GM21526 (cell line): ENCODE results near the gene IFNL4.
"Not testable (repeated sequence)": the region's sequence is repeated elsewhere in the genome, so short reads cannot be mapped to it uniquely, and the experiment has no call there.

Source experiments
- ATAC-seq: cut with Tn5 transposase; IDR thresholded peaks from one replicate; pipeline ENCODE4 v1.9.1; 2021; ENCODE audit warnings: moderate library complexity; ENCODE audit not compliant: unreplicated experiment, low FRiP score

IFNL4 gene

GRCh38 chr19:39230096-39230764 lies 18.4 kb downstream of the IFNL4 start:
- no peak for ATAC-seq

DNA sequence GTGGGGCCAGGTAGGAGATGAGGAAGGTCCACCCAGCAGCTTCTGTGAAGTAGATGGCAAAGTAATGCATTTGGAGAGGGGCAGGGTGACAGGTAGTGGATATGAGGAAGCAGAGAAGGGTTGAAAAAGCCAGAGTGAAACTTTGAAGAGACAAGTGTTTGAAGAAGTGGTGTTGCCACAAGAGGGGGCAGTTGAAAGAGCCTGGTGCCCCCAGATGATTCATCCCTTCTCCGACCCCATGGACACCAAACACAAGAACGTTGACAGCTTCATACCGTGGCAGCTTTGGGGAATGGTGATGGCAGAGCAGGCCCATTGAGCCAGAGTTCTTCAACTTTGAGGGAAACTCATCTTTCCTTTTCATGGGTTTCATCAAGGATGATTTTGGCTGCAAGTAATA lies 23.7 kb downstream of the IFNL4 start:
- ATAC-seq = no peak

- ATAC-seq = no peak
Measured at GRCh38 chr19:39223703-39224279, 24.9 kb downstream of the IFNL4 start.

- ATAC-seq = not testable (repeated sequence)
Measured at GRCh38 chr19:39219108-39219507, 29.5 kb downstream of the IFNL4 start.

- ATAC-seq = no peak
Measured at GRCh38 chr19:39218230-39219007, 30.2 kb downstream of the IFNL4 start.

DNA sequence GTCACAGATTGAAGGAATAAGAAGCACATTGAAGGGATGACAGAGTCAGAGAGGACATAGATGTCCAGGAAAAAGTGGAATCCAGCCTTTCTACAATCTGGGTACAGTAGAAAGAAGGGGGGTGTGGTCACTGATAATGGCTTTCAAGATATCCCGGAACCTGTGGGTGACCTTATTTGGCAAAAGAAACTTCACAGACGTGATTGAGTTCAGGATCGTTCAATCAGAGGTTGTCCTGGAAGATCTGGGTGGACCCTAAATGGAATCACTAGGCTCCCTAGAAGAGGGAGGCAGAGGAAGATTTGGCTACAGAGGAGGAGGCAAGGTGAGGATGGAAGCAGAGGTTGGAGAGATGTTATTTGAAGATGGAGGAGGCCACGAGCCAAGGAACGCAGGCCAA lies 31.6 kb downstream of the IFNL4 start:
- no peak for ATAC-seq

GRCh38 chr19:39215323-39215722 lies 33.3 kb downstream of the IFNL4 start:
- ATAC-seq = not testable (repeated sequence)

GRCh38 chr19:39212375-39212742 lies 36.3 kb downstream of the IFNL4 start:
- no peak for ATAC-seq

- ATAC-seq = no peak
Measured at GRCh38 chr19:39211731-39212374, 36.8 kb downstream of the IFNL4 start.

DNA sequence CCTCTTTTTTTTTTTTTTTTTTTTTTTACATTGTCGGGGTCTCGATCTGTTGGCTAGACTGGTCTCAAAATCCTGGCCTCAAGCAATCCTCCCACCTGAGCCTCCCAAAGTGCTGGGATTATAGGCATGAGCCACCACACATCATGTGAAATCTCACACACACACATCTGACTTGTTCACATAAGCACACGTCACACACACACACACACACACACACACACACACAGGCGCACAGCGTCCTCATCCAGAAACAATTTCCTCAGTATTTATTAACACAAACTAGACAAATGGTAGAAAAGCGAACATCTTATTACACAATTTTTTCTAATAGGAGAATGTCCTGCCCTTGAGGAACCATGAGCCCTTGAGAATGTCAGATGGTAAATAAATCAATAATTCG lies 39.5 kb downstream of the IFNL4 start:
- ATAC-seq = no peak

- no peak for ATAC-seq
Measured at GRCh38 chr19:39208175-39208795, 40.4 kb downstream of the IFNL4 start.

- ATAC-seq = no peak
Measured at GRCh38 chr19:39207293-39207836, 41.3 kb downstream of the IFNL4 start.

GRCh38 chr19:39206122-39206521 lies 42.5 kb downstream of the IFNL4 start:
- no peak for ATAC-seq

DNA sequence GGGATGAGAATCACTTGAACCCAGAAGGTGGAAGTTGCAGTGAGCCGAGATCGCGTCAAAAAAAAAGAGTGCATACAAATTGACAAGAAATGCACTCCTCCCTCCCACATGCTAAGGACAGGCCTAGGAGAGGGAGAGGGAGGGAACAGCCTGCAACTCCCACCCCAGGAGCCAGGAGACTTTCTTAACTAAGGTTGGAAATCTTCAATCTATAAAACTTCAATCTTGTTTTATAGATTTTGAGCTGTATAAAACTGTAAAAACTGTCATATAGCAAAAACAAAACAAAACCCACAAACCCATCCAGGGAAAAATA lies 43.2 kb downstream of the IFNL4 start:
- no peak for ATAC-seq

DNA sequence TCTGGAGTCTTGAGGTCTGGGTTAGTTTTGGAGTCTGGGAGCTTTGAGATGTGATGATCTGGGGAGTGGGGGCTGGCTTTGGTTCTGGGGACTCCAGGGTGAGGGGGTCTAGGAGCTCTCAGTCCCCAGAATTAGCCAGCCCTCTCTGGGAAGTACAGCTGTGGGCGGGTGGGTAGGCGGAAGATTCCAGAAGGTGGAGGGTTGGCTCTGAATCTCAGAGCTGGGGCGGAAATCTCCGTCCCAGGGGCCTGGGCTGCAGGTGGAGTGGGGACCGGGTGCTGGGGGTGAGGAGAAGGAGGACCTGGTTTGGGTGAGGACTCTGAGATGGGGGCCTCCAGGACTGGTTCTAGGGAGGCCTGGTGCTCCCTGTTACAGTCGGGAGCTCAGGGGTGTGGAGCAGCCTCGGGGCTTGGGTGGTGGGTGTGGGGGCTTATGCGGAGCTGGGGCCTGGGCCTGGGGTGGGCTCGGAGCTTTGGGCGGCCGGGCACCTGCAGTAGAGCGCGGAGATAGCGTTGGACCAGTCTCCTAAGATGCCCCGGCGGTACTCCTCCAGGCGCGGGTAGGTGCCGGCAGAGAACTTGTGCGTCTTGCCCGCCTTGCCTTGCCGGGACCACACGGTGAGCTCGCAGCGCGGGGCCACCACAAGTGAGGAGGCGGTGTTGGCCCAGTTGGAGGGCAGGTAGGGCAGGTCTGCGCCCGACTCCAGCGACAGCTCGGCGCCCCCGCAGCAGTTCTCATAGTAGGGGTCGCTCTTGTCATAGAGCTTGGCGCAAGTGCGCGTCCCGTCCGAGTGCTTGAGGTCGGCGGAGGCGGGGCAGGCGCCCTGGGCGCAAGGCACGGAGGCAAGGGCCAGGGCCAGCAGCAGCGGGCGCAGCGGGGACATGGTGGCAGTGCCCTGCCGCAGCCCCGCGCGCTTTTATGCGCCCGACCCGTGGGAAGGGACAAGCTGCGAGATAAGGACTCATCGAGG lies 45.0 kb downstream of the IFNL4 start, which contains the start of gene SYCN:
Gene SYCN (minus strand): TSS at position 892 of the 970 bp plus-strand sequence. CDS start 9 bp downstream, at position 883.
- no peak for ATAC-seq

DNA sequence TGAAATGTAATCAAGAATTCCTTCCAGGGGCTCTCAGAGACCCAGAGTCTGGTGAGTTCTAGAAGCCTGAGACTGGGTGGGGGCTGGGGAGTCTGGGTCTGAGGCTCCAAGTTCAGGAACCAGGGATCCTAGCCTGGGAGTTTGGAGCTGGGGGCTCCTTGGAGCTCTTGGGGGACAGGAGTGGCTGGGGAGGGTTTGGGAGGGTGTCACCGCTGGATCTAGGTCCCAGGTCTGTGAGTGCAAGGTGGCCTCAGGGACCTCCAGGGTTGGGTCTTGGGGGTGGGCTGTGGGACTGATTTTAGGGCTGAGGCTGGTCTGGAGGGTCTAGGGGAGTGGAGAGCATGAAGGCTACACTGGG lies 45.7 kb downstream of the IFNL4 start:
- ATAC-seq = no peak

DNA sequence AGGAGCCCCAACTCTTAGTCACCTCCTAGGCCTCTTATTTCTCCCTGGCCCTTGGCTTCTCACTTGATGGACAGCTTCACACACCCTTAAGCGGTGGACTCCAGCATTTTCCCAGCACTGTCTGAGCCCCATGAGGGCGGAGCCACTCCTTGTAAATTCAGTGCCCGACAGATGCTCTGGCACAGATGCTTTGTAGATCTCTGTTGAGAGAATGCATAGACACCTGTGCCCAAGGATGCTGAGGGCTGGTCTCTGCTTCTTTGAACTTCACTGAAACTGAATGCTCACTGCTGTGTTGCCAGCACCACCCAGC lies 47.9 kb downstream of the IFNL4 start:
- ATAC-seq = no peak

DNA sequence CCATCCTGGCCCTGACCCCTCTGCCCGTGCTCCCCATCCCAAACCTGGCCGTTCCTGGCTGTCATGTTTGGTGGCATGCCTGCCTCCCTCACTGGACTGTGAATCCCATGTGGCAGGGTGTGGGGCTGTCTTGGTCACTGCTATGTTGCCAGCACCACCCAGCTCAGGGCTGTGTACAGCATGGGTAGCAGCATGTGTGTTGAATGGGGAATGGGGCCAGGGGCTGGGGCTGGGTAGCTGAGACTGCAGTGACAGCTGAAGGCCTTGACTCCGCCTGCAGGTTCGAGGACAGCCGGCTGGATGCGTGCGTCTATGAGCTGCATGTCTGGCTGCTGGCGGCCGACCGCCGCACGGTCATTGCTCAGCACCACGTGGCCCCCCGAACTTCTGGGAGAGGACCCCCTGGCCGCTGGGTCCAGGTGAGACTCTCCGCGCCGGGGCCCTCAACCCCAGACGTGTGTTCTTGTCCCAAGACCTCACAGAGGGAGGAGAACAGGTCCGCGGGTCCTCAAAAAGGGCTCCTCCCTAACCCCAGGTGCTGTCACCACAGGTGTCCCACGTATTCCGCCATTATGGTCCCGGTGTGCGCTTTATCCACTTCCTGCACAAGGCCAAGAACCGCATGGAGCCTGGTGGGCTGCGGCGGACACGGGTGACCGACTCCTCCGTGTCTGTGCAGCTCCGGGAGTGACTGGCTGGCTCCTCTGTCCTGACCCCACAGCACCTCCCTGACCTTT lies 48.4 kb downstream of the IFNL4 start:
- ATAC-seq = no peak

DNA sequence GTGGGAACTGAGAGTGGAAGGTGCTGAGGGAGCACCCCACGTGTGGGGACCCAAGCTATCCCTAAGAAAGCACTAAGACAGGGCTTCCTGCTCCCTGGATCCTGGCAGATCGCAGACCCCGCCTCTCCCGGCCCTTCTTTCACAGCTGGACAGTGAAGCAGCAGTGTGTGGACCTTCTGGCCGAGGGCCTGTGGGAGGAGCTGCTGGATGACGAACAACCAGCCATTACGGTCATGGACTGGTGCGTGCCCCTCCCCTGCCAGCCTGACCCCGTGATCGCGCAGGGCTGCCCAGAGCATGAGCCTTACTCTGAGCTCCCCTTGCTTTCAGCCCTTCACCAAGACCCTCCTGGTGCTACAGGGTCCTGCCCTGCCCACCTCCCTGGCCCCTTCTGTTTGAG lies 49.6 kb downstream of the IFNL4 start:
- ATAC-seq = no peak
